Uterus (tissue), 2 donors: ENCODE data around the gene FN1.

Experiments
- POLR2A ChIP-seq, 2 donors: fragments of 450-650 bp; IDR thresholded peaks; one replicate each; pipeline ENCODE4 v1.6.1; 2016; ENCODE audit warnings: antibody characterized with exemption in 2 of 2, mild to moderate bottlenecking in 1 of 2, moderate library complexity in 1 of 2
- TF ChIP-seq, protein P1 (sequence below), 4 experiments: fragments of 200-600 bp in 2 of 4; fragments of 450-650 bp in 2 of 4; sonication (generic) in 2 of 4; IDR thresholded peaks; one replicate each; pipeline ENCODE4 v1.5.1; 2016 to 2019; ENCODE audit warnings: antibody characterized with exemption in 4 of 4, mild to moderate bottlenecking in 2 of 4, moderate library complexity in 1 of 4

DNA sequence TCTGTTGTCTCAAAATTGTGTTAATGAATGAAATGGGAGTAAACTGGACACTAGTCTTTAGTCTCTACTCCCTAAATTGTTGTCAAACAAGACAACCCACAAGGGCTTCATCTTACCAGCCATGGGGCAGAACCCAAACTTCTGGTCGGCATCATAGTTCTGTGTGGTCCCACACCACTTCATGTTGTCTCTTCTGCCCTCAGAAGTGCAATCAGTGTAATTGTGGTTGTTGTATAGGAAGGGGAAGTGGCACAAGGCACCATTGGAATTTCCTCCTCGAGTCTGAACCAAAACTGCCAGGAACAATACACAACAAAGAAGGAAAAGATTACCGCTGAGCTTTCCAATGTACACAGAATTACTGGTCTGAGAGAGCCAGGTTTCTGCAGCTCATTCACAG is 12.6 kb downstream of the FN1 start:
- TF ChIP-seq, protein P1, sequence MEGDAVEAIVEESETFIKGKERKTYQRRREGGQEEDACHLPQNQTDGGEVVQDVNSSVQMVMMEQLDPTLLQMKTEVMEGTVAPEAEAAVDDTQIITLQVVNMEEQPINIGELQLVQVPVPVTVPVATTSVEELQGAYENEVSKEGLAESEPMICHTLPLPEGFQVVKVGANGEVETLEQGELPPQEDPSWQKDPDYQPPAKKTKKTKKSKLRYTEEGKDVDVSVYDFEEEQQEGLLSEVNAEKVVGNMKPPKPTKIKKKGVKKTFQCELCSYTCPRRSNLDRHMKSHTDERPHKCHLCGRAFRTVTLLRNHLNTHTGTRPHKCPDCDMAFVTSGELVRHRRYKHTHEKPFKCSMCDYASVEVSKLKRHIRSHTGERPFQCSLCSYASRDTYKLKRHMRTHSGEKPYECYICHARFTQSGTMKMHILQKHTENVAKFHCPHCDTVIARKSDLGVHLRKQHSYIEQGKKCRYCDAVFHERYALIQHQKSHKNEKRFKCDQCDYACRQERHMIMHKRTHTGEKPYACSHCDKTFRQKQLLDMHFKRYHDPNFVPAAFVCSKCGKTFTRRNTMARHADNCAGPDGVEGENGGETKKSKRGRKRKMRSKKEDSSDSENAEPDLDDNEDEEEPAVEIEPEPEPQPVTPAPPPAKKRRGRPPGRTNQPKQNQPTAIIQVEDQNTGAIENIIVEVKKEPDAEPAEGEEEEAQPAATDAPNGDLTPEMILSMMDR (IDR thresholded peaks at IDR 0.05): no peak
- TF ChIP-seq POLR2A (IDR thresholded peaks at IDR 0.05): no peak
